NCI-H82 treated with DMSO at 0.1 percent for 48 hours (cell line): ENCODE data around the gene B3GNT4.
A peak's percentile ranks its signal among the peaks of the same experiment; 100 is the strongest.
"Not testable (repeated sequence)": the region's sequence is repeated elsewhere in the genome, so short reads cannot be mapped to it uniquely, and the experiment has no call there.

Source experiments
- DNase-seq: peaks from one replicate; lab custom pipeline; 2025; ENCODE audit not compliant: unreplicated experiment; lab: John Stamatoyannopoulos, UW

The B3GNT4 gene

DNA sequence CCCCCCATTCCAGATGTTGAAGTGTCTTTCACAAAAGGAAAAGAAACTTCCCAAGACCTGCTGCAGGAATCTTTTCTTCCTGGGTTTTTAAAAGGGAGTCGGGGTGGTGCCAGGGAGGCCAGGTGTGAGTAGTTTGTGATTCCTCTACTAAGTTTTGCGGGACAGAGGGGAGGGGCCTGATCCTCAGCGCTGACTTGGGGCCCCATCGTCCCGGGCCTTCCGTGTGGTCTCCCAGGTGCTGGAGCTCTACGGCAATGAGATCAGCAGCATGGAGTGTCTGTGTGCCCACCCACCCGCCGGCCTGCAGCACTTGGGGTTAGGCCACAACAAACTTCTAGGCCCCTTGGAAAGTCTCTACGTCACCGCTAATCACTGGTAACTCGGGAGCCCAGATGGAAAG is 16.0 kb upstream of the B3GNT4 start:
- no peak for DNase-seq

- no peak for DNase-seq
Measured at GRCh38 chr12:122189626-122190475, 13.7 kb upstream of the B3GNT4 start.

GRCh38 chr12:122190842-122191668 is 12.5 kb upstream of the B3GNT4 start:
- peak; percentile 20 for DNase-seq

DNA sequence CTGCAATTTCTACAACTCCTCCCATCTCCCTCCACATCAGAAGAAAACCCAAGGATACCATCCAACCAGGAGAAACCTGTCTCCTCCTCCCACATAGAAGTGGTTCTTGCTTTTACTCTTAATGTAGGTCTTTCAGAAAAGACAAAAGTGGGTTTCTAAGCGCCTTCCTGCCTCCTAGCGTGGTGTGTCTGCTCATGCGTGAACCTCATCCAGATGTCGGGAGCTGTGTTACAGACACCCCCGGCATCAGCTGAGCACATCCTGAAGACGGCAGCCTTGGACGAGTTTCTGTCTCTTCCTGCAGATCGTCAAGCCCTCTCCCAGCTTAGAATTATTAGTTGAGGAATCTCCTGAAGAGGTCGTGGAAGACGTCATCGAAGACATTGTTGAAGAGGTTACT is 11.1 kb upstream of the B3GNT4 start:
- DNase-seq, result no peak

DNA sequence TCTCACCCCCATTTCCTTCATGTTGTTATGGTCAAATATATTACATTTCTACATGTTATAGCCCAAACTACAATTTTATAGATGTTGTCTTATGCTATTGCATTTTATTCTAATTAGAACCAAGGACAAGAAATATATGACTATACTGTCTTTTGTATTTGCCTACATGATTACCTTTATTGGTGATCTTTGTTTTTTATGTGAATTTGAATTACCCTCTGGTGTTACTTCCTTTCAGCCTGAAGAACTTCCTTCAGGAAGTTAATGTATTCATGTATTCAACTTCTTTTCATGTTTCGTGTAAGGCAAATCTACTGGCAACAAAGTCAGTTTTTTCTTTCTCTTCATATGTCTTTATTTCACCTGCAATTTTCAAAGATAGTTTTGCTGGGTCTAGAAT is 8.7 kb upstream of the B3GNT4 start:
- DNase-seq, result no peak

DNA sequence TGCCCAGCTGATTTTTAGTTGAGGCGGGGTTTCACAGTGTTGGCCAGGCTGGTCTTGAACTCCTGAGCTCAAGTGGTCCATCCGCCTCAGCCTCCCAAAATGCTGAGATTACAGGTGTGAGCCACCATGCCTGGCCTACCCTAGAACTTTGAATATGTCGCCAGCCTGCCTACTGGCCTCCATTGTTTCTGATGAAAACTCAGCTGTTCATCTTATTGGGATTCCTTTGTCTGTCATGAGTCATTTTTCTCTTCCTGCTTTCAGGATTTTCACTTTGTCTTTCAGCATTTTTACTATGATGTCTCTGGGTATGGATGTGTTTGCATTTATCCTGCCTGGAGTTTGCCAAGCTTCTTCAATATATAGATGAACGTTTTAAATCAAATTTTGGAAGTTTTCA is 8.1 kb upstream of the B3GNT4 start:
- DNase-seq, result no peak

DNA sequence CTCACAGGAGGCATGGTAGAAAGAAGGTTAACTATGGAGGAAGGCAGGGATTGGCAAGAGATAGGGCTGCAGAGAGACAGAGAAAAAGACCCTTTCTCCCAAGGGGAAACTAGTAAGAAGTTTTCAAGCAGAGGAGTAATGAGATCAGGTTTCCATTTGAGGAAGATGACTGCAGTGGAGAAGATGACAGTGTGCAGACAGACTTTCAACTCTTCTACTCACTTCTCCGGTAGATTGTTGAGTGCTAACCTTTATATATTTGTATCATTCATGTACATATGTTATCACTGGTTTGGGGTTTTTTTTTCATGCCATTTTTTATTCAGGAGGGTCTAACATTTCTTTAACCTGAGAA is 5.9 kb upstream of the B3GNT4 start:
- no peak for DNase-seq

GRCh38 chr12:122199484-122200355 is 3.8 kb upstream of the B3GNT4 start:
- DNase-seq, result no peak

DNA sequence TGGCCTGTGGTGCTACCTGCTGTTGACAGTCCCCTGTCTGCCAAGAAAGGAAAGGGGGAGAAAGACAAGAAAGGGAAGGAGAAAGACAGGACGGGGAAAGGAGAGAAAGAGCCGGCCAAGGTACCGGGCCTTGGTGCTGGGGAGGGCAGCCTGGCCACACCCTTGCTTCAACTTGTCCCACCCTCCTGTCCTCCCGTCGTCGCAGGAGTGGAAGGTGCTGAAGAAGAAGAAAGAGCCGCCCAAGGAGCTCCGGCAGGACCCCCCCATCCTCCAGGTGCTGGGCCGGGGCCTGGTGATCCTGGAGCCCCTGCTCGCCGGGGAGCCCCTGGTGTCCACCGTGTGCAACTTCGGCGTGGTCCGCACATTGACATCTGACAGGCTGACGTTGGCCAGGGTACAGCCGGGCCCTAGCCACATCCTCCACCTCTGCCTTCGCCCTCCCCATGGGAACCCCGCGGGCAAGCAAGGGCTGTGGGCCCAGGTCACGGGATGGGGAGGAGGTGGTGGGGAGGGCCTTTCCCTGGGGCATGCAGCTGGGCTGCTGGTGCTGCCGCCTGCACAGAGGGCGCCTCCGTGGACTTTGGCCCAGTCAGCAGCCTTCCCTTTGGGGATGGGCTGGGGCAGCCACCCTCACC is 2.9 kb upstream of the B3GNT4 start:
- no peak for DNase-seq

DNA sequence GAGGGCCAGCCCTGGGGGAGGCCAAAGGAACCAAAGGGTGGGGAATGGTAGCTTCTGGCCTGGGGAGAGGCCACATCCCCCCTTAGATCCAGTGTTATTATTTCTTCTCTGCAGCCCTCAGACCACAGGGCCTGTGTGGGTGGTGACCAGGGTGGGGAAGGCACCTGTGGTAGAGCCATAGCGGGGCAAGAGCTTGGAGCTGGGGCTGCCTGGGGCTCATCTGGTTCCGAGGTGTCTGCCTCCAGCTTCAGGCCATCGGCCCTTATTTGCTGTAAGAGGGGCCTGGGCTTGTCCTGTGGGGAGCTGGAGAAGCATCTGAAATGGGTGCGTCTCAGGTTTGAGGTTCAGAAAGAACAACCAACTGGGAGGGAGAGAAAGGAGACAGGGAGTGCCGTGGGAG is 2.1 kb upstream of the B3GNT4 start:
- DNase-seq, result no peak

- DNase-seq, result peak; percentile 49
Measured at GRCh38 chr12:122202017-122202416, 1.5 kb upstream of the B3GNT4 start.

DNA sequence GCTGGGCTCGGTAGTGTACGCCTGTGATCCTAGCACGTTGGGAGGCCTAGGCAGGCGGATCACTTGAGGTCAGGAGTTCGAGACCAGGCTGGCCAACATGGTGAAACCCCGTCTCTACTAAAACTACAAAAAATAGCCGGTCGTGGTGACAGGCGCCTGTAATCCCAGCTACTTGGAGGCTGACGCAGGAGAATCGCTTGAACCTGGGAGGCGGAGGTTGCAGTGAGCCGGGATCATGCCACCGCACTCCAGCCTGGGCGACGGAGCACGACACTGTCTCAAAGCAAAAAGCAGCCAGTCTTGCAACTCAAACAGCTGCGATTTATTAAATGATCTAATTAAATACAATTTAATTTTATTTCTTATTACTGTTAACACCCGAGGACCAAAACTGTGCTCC is 698 bp upstream of the B3GNT4 start:
- DNase-seq, result not testable (repeated sequence)

DNA sequence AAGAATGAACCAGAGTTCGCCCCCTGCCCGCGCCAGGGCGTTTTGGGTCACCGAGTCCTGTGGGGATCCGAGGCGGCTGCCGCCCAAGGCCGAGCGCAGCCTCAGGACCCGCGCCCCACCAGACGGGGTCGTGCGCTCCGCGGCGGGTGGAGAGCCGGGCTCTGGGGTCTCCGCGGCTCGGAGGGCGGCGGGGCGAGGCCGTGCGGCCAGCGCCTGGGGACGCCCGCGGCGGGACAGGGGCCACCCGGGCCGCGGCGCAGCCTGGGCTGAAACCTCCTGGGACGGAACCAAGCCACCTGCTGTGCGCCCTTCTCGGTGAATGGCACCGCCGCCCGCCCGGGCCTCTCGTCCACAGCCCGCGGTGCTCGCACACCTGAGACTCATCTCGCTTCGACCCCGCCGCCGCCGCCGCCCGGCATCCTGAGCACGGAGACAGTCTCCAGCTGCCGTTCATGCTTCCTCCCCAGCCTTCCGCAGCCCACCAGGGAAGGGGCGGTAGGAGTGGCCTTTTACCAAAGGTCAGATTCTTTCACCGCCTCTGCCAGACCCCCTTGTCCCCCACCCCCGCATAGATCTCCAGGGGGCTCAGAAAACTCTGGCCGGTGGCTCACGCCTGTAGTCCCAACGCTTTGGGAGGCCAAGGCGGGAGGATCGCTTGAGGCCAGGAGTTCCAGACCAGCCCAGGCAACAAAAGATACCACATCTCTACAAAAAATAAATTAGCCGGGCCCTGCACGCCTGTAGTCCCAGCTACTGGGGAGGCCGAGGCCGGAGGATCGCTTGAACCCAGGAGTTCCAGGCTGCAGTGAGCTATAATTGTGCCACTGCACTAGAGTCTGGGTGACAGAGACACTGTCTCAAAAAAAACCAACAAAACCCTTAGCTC is 901 bp downstream of the B3GNT4 start:
- no peak for DNase-seq

- no peak for DNase-seq
Measured at GRCh38 chr12:122205053-122205925, 1.8 kb downstream of the B3GNT4 start.

- DNase-seq, result no peak
Measured at GRCh38 chr12:122206111-122206881, 2.8 kb downstream of the B3GNT4 start.

DNA sequence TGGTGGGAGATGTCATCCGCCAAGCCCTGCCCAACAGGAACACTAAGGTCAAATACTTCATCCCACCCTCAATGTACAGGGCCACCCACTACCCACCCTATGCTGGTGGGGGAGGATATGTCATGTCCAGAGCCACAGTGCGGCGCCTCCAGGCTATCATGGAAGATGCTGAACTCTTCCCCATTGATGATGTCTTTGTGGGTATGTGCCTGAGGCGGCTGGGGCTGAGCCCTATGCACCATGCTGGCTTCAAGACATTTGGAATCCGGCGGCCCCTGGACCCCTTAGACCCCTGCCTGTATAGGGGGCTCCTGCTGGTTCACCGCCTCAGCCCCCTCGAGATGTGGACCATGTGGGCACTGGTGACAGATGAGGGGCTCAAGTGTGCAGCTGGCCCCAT is 3.5 kb downstream of the B3GNT4 start:
- no peak for DNase-seq

DNA sequence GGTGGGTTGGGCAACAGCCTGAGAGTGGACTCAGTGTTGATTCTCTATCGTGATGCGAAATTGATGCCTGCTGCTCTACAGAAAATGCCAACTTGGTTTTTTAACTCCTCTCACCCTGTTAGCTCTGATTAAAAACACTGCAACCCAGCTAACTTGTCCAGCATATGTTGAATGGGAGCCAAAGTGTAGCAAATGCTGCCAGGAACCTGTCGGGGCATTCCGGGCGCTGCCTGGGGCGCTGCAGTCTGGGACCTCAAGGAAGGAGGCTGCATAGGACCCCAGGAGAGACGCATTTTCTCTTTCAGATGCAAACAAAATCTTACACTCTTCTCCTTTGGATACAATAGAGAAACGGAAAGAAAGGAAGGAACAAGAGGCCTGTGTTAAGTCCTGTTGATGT is 3.9 kb downstream of the B3GNT4 start:
- no peak for DNase-seq
